ENCODE data around the gene KIF1B.
"Not testable (repeated sequence)": the region's sequence is repeated elsewhere in the genome, so short reads cannot be mapped to it uniquely, and the experiment has no call there.

KIF1B gene

DNA sequence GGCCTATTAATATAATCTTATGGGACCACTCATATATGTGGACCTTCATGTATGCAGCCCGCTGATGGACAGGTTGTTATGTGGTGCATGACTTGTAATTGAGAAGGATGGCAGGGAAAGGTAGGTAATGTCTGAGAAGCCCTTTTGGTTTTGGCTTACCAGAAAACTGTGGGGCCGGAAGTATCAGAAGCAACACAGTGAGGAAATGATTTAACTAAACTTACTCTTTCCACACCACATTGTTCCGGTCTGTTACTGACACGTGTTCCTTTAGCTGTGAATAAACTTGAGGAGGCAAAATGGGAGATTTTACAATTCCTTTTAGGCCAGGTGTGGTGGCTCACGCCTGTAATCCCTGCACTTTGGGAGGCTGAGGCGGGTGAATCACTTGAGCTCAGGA, 32.4 kb downstream of the KIF1B start:
- FAIRE-seq = no peak

GRCh38 chr1:10245674-10246073, 35.3 kb downstream of the KIF1B start:
- FAIRE-seq = no peak

GRCh38 chr1:10249808-10250457, 39.6 kb downstream of the KIF1B start:
- FAIRE-seq = no peak

GRCh38 chr1:10250663-10251062, 40.3 kb downstream of the KIF1B start:
- FAIRE-seq = no peak

GRCh38 chr1:10251325-10252108, 41.1 kb downstream of the KIF1B start:
- not testable (repeated sequence) for FAIRE-seq

DNA sequence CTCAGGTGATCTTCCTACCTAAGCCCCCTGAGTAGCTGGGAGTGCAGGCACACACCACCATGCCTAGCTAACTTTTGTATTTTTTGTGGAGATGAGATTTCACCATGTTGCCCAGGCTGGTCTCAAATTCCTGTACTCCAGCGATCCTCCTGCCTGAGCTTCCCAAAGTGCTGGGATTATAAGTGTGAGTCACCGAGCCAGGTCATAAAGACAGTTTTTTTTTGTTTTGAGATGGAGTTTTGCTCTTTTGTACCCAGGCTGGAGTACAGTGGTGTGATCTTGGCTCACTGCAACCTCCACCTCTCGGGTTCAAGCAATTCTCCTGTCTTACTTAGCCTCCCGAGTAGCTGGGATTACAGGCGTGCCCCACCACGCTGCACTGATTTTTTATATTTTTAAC, 42.1 kb downstream of the KIF1B start:
- no peak for FAIRE-seq

GRCh38 chr1:10253149-10253548, 42.8 kb downstream of the KIF1B start:
- FAIRE-seq = no peak

DNA sequence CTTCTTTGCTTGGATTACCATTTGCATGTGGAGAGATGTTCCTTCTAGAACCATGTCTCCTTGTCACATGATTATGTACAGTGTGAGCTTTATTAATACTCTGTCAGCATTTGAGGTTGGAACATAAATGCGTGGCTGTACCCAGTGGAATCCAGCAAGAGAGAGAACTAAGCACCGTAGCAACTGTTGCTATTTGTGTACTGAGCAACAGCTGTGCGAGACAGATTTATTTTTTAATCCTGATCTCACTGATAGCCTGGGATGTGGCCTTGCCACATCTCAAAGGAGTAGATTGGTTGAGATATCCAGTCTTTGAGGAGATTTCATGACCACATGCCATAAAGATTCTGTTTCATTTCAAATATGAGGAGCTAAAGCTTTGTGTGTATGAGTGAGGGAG, 43.4 kb downstream of the KIF1B start:
- no peak for FAIRE-seq

DNA sequence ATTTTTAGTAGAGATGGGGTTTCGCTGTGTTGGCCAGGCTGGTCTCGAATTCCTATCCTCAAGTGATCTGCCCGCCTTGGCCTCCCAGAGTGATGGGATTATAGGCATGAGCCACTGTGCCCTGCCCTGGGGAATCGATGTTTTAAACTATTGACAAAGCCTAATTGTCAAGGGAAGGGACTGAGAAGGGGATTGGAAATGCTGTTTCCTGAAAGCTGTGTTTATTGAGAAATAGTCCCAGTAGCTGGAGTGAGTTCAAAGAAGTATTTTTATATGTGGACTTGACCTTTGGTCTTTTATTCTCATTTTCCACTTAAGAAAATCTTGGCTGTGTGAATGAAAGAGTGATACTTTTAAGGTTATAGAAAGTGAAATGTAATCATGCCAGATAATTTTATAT, 47.5 kb downstream of the KIF1B start:
- no peak for FAIRE-seq

GRCh38 chr1:10259547-10259946, 49.2 kb downstream of the KIF1B start:
- not testable (repeated sequence) for FAIRE-seq

DNA sequence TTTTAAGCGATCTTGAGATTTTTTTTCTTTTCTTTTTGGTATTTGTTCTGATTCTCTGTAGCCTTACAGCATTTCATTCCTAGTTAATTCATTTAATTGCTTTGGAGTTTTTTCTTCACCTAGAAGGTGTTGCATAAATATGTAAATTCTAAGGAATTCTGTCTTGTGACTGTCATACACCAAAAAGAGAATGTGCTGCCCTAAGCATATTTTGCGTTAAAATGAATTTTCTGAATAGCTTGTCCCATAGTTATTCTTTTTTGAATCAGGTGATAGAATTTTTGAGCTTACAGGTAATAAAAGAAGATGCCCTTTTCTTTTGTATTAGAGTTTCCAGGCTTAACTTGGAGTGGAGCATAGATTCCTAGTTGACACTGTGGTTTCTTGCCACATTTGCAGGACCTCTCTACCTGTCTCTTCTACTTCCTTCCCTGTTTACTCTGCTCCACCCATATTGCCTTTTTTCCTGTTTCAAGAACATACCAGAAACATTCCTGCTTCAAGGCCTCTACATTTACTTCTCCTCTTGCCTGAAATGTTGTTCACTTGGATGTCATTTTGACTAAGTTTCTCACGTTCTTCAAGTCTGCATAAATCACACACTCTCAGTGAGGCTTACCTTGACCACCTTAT, 53.2 kb downstream of the KIF1B start:
- FAIRE-seq = no peak

GRCh38 chr1:10265027-10265426, 54.7 kb downstream of the KIF1B start:
- FAIRE-seq = no peak

- no peak for FAIRE-seq
These were observed 55.5 kb downstream of the KIF1B start for GRCh38 chr1:10265900-10266299.

- no peak for FAIRE-seq
These were observed 56.9 kb downstream of the KIF1B start for GRCh38 chr1:10267319-10267718.

GRCh38 chr1:10267921-10268320, 57.6 kb downstream of the KIF1B start:
- no peak for FAIRE-seq

GRCh38 chr1:10271090-10271489, 60.7 kb downstream of the KIF1B start:
- no peak for FAIRE-seq

DNA sequence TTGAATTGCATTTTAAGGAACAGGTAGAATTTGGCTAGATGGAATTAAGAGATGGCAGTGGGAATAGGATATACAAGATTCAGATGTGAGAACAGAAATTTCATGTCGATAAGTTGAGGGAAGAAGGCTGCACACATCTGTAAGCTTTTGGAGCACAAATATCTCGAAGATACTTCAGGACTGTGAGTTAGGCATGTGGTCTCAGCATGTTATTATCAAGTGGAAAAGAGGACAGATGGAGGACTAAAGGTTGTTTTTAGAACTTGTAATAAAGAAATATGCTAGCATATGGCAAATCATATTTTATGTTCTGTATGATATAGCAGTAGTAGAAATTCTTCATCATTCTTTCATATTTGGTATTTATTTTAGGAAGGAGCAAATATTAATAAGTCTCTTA, 61.5 kb downstream of the KIF1B start:
- FAIRE-seq = no peak

DNA sequence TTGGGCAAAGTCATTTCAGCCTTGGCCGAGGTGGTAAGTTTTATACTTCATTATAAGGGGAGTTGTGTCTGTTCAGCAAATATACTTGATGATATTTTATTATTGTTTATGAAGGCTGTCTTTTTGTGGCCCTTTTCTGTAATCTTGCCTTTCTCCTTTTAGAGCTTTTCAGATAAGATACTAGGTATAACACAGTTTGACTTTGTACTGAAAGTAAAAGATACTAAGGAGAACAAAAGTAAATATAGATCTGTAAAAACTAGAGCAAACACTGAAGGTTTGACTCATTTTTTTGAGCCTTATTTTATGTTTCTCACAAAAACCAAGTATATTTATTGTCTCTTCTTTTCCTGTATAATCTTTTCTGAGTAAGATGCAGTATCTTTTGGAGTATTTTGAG, 61.9 kb downstream of the KIF1B start:
- no peak for FAIRE-seq

DNA sequence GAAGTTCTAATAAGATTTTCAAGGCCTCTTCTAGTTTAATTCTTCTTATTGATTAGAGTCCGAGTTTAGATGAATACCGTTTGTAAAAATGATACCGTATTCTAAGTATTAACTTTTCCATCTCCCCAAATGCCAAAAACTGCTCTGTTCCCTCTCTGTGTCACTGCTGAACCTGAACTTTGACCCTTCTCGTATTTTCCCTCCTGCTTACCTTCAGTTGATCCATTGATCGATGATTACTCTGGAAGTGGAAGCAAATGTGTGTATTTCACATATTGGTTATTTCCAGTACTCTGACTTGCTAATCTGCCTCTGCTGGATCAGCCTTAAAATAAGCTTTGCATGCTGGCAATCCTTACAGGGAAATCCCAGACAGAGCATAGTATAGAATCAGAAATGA, 68.5 kb downstream of the KIF1B start:
- no peak for FAIRE-seq

- FAIRE-seq = no peak
These were observed 70.3 kb downstream of the KIF1B start for GRCh38 chr1:10280439-10281350.

DNA sequence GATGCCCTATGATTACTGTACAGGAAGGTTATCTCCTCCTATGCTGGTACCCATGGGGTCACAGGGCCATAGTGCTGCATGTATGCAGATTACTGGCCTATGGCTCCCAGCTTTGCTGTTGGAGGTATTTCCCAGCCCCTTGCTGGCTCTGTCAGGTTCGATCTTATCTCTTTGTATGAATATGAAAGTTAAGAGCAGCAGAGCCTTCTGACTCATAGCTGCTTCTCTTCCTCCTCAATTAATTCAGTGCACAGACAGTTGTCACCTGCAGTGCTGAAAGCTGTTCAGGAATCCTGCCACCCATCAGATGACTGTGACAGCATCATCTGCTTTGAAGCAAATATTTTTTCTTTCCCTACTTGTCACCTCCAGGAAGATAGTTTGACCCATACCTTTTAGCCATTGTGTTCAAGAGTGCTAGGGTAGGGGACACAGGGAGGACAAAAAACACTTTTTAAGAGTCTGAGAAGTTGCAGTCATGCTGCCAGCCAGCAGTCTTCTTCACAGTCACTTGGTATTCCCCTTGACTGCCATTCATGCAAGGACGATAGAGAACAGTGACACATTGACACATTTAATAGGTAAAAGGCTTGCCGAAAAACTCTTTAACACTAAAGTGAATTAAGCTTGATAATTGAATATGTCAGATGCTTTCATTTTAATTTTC, 73.1 kb downstream of the KIF1B start:
- FAIRE-seq = no peak

DNA sequence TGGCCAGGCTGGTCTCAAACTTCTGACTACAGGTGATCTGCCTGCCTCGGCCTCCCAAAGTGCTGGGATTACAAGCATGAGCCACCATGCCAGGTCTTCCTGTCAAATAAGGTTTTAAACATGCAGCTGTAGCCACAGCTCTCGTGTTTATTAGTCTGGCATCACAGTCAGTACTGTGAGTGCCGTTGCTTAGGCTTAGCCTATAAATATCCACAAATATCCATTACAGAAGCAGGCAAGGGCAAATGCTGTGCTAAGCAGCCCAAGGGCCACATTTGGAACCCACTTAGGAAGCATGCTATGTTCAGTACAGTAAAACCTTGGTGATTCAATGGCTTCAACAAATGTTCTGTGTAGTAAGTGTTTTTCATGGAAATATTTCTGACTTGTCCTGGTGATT, 75.9 kb downstream of the KIF1B start:
- no peak for FAIRE-seq
